ENCODE results near the gene RAD51B. TPM values are rescaled to one million over a fixed set of nuclear protein-coding genes. Genes with fewer than 3 reads are reported as not detected.

Gene RAD51B
- total and polyA plus RNA-seq, 2 of the 13 experiments (the other 11 are each of a cell fraction or from before 2014, with no cell fraction given) = 7.0 to 9.5 TPM

DNA sequence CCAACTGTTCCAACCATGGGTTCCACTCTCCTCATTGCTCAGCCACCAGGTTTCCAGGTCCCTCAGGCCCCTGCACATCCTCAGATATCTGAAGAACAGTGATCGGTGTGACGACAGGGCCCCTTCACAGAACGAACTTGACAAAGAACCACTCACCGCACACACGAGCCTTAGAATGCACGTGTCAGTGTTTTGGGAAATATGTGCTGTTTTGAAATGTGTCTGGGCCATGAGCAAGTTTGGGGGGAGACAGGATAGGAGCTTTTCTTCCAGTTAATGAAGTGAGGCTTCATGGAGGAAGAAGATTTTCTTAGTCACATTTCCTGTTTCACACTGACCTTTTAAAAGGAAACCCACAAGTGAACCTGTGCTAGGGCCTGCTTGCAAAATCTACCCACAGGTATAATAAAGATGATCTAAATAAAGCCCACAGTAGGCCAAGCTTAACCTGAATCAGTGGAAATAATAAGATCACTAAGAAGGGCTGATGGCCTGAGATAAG lies 914.7 kb downstream of the RAD51B start:
- POLR2A ChIA-PET = no interaction called here
- no peak for FAIRE-seq
- H3K36me3 ChIP-seq (replicated peaks in 1 of 2; ENCODE audit: control insufficient read depth in 1 of 2, insufficient read depth in 2 of 2, low read length in 2 of 2) = no peaks in the 10 kb centered on the region
- WGBS (ENCODE audit: low lambda C conversion rate) = 79% methylated on average over 6 of the region's 6 CpGs
- H3K9me3 ChIP-seq (ENCODE audit: low read length) = no peaks in the 10 kb centered on the region
- no peaks in the 10 kb centered on the region for H4K20me1 ChIP-seq (ENCODE audit: insufficient read depth, low read length)
- CTCF ChIA-PET (ENCODE audit: low intra/inter-chr PET ratio, low total read pairs) = no interaction called here
- no peak overlapping the region for H2AFZ ChIP-seq (ENCODE audit: low read length)
- peaks cover 47% of the 10 kb centered on the region for H3K4me1 ChIP-seq (ENCODE audit: insufficient read depth, low read length)
- H3K4me3 ChIP-seq (replicated peaks in 1 of 3; ENCODE audit: insufficient read depth in 1 of 3, low read depth in 2 of 3, low read length in 3 of 3) = no peak overlapping the region
- H3K9ac ChIP-seq (ENCODE audit: insufficient read depth, low read depth, low read length) = no peak overlapping the region
- in situ Hi-C loops (cut with HindIII; ENCODE audit: extremely low pct_ligation_motif_present, low pct_unique_long_range_greater_than_20kb) (no loop called here), intact Hi-C loops (cut with micrococcal nuclease; ENCODE audit: unreplicated experiment) (no loop called here)
- no peak overlapping the region for H3K27ac ChIP-seq (ENCODE audit: extremely low read length, insufficient read depth, low read length)
- H3K79me2 ChIP-seq (ENCODE audit: insufficient read depth, low read length) = no peaks in the 10 kb centered on the region
- BruUV-seq (replicated peaks) = no TSS peak
- H3K4me2 ChIP-seq (ENCODE audit: low read depth, low read length) = no peak overlapping the region
- ATAC-seq = no peak
- no peak for DNase-seq (ENCODE audit: low spot score)
- TF ChIP-seq IRF1 (CRISPR knock-in tag; IDR thresholded peaks at IDR 0.05; ENCODE audit: low read depth) = no peak
- no peak for TF ChIP-seq EEA1 (CRISPR knock-in tag; IDR thresholded peaks at IDR 0.05; ENCODE audit: borderline replicate concordance)
- TF ChIP-seq SIX1 (CRISPR knock-in tag; IDR thresholded peaks at IDR 0.05; ENCODE audit: borderline replicate concordance) = no peak
- no peak for TF ChIP-seq RFX3 (CRISPR knock-in tag; IDR thresholded peaks at IDR 0.05)
- H3K27me3 ChIP-seq (ENCODE audit: control insufficient read depth in 1 of 2, insufficient read depth in 2 of 2, low read length in 2 of 2) = no peaks in the 10 kb centered on the region; a peak in 1 of 5 replicates

- Histone ChIP-seq H3K27ac (ENCODE audit: extremely low read length, insufficient read depth, low read length) (no peak overlapping the region), H3K4me2 (ENCODE audit: low read depth, low read length) (no peak overlapping the region), H3K9ac (ENCODE audit: insufficient read depth, low read depth, low read length) (no peak overlapping the region), H3K4me3 (replicated peaks in 1 of 3; ENCODE audit: insufficient read depth in 1 of 3, low read depth in 2 of 3, low read length in 3 of 3) (no peak overlapping the region), H2AFZ (ENCODE audit: low read length) (peak overlapping the region; percentile 6), H3K9me3 (ENCODE audit: low read length) (0 out of 2 replicates have a peak, but pooled peaks cover under 1% of the 10 kb centered on the region), H3K36me3 (replicated peaks in 1 of 2; ENCODE audit: control insufficient read depth in 1 of 2, insufficient read depth in 2 of 2, low read length in 2 of 2) (no peaks in the 10 kb centered on the region), H4K20me1 (ENCODE audit: insufficient read depth, low read length) (no peaks in the 10 kb centered on the region), H3K4me1 (ENCODE audit: insufficient read depth, low read length) (peaks cover 45% of the 10 kb centered on the region), H3K79me2 (ENCODE audit: insufficient read depth, low read length) (no peaks in the 10 kb centered on the region), H3K27me3 (ENCODE audit: control insufficient read depth in 1 of 2, insufficient read depth in 2 of 2, low read length in 2 of 2) (no peaks in the 10 kb centered on the region; a peak in 1 of 5 replicates)
- 77% methylated on average over 4 of the region's 4 CpGs for WGBS (ENCODE audit: low lambda C conversion rate)
- ChIA-PET POLR2A (no interaction called here), CTCF (ENCODE audit: low intra/inter-chr PET ratio, low total read pairs) (no interaction called here)
- no peak for FAIRE-seq
- ATAC-seq = no peak
- in situ Hi-C loops (cut with HindIII; ENCODE audit: extremely low pct_ligation_motif_present, low pct_unique_long_range_greater_than_20kb) (no loop called here), intact Hi-C loops (cut with micrococcal nuclease; ENCODE audit: unreplicated experiment) (no loop called here)
- BruUV-seq (replicated peaks) = no TSS peak
- TF ChIP-seq CEBPB (IDR thresholded peaks at IDR 0.05; ENCODE audit: borderline replicate concordance, low read depth, low read length) = no peak
- TF ChIP-seq ZNF232 (CRISPR knock-in tag; IDR thresholded peaks at IDR 0.05; ENCODE audit: borderline replicate concordance) = no peak
- DNase-seq (ENCODE audit: low spot score) = no peak
These were observed 916.3 kb downstream of the RAD51B start for GRCh38 chr14:68735856-68736255.

All from HepG2 (cell line).